ENCODE data around the gene MRGPRF. TPM values are rescaled to one million over a fixed set of nuclear protein-coding genes. Genes with fewer than 3 reads are reported as not detected.

Gene MRGPRF
- total and polyA plus RNA-seq, 11 donors: 1.6 to 13.1 (median 3.5) TPM

DNA sequence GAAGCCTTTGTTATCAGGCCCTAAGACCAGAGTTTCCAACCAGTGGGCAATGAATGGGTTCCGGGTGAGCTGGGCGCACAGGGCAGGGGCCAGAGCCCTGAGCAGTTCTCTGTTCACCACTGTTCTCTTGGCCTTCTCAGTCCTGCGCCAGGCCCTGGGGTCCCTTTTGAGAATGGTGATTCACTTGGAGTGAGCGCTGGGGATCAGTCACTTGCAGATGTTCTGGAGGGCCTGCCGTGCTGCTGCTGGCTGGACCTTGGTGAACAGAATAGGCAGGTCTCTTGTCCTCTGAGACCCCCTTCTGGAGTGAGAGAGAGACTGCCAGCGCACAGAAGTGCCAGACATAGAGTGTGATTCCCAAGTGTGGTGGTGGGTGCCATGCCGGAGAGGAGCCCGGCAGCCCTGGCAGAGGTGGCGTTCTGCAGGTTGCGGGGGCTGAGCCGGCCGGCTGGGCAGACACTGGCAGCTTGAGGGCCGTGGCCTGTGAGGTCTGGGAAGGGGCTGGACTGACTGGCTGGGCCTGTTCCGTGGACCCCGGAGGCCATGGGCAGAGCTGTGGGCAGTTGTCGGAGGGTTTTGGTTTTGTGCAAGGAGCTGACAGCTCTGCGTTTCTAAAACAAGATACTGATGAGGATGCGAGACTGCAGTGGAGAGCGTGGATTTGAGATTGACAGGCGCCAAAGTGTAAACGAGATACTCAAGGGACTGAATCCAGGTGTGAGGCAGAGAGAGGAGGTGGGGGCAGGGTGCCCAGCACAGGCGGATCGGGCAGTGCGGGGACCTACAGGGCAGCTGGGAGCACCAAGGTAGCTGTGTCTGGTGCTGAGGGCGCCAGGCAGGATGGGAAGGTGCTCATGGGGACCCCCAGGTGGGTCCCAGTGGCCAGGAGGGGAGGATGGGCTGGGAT lies 48.0 kb upstream of the MRGPRF start:
- intact Hi-C loops (cut with DNase I): no loop called here
- 87 to 91% (median 88%) methylated on average over 25 of the region's 25 CpGs for WGBS, 4 donors
- Histone ChIP-seq H3K4me3 (no peak overlapping the region), H3K9me3 (no peaks in the 10 kb centered on the region), H3K4me1 (peaks cover 0 to 27% (median 3%) of the 10 kb centered on the region in 12 donors), H3K36me3 (peaks cover 0 to 52% (median 36%) of the 10 kb centered on the region in 9 donors), H3K27me3 (no peaks in the 10 kb centered on the region), H3K27ac (no peak overlapping the region)
- TF ChIP-seq, protein P1, sequence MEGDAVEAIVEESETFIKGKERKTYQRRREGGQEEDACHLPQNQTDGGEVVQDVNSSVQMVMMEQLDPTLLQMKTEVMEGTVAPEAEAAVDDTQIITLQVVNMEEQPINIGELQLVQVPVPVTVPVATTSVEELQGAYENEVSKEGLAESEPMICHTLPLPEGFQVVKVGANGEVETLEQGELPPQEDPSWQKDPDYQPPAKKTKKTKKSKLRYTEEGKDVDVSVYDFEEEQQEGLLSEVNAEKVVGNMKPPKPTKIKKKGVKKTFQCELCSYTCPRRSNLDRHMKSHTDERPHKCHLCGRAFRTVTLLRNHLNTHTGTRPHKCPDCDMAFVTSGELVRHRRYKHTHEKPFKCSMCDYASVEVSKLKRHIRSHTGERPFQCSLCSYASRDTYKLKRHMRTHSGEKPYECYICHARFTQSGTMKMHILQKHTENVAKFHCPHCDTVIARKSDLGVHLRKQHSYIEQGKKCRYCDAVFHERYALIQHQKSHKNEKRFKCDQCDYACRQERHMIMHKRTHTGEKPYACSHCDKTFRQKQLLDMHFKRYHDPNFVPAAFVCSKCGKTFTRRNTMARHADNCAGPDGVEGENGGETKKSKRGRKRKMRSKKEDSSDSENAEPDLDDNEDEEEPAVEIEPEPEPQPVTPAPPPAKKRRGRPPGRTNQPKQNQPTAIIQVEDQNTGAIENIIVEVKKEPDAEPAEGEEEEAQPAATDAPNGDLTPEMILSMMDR (IDR thresholded peaks at IDR 0.05): no peak
- TF ChIP-seq POLR2A (IDR thresholded peaks at IDR 0.05): no peak
- ATAC-seq: no peak
- DNase-seq: peak in 1 of 5 donors; percentile 51

- peaks cover 0 to 22% (median 4%) of the 10 kb centered on the region in 12 donors for H3K4me1 ChIP-seq
- DNase-seq (peak in 1 of 5 donors; percentile 34), ATAC-seq (peak in 1 of 4 donors; percentile 17)
- no peaks in the 10 kb centered on the region for H3K9me3 ChIP-seq
- H3K4me3 ChIP-seq: no peak overlapping the region
- 84 to 88% (median 86%) methylated on average over 12 of the region's 12 CpGs for WGBS, 4 donors
- intact Hi-C loops (cut with DNase I): loop anchor here in 1 of 10 donors (10.0 kb wide), 1 partner anchor 155 kb away; the partner anchor contains the start of genes IGHMBP2 and MRPL21
- TF ChIP-seq POLR2A (IDR thresholded peaks at IDR 0.05): no peak
- TF ChIP-seq, protein P1 (IDR thresholded peaks at IDR 0.05): no peak
- no peak overlapping the region for H3K27ac ChIP-seq
- H3K36me3 ChIP-seq: peaks cover 0 to 51% (median 36%) of the 10 kb centered on the region in 9 donors
- H3K27me3 ChIP-seq: no peaks in the 10 kb centered on the region
Observed at GRCh38 chr11:69059985-69060384, 46.9 kb upstream of the MRGPRF start.

DNA sequence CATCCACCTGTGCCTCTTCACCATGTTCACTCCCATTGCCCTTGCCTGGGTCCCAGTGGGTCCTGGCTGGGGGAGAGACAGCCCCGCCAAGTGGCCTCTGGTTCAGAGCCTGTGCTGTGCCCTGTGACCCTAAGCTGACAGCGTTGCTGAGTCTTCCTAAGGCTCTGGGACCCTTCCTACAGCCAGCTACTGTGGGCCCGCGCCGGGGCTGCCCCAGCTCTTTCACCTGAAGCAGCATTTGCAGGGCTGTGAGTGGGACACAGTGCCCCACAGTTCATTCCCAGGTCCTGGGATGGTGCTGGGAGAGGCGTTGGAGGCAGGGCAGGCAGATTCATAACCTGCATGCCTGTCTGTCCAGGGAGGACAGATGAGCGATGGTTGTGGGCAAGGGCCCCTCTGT lies 46.4 kb upstream of the MRGPRF start:
- H3K4me1 ChIP-seq: peaks cover 0 to 22% (median 4%) of the 10 kb centered on the region in 12 donors
- TF ChIP-seq POLR2A (IDR thresholded peaks at IDR 0.05): no peak
- TF ChIP-seq, protein P1 (IDR thresholded peaks at IDR 0.05): no peak
- peak in 1 of 5 donors; percentile 61 for DNase-seq
- 90 to 95% (median 94%) methylated on average over 6 to 7 of the region's 7 CpGs; no CpG with 5 or more reads in 1 of the 4 donors for WGBS, 4 donors
- H3K36me3 ChIP-seq: peaks cover 0 to 57% (median 37%) of the 10 kb centered on the region in 9 donors
- no peak for ATAC-seq
- H3K9me3 ChIP-seq: no peaks in the 10 kb centered on the region
- intact Hi-C loops (cut with DNase I): loop anchor here in 1 of 10 donors (10.0 kb wide), 1 partner anchor 155 kb away; the partner anchor contains the start of genes IGHMBP2 and MRPL21
- no peaks in the 10 kb centered on the region for H3K27me3 ChIP-seq
- H3K27ac ChIP-seq: no peak overlapping the region
- H3K4me3 ChIP-seq: no peak overlapping the region
